Fibroblast of lung (primary cell): Measurements from ENCODE around the gene CMSS1.

Source experiments
- CTCF ChIP-seq, 2 donors: IDR thresholded peaks in 1 of 2; conservative IDR thresholded peaks in 1 of 2; 1 replicate in 1 of 2; 2 replicates in 1 of 2; pipeline ENCODE4 v1.5.1; 2011 to 2012; ENCODE audit warnings: low read length in 2 of 2, control low read depth in 1 of 2, inconsistent platforms in 1 of 2, low read depth in 1 of 2, mild to moderate bottlenecking in 1 of 2
- EZH2 ChIP-seq: IDR thresholded peaks from 2 replicates; pipeline ENCODE4 v1.5.1; 2012; ENCODE audit warnings: low read length, control low read depth, mild to moderate bottlenecking; ENCODE audit errors: missing control alignments

- TF ChIP-seq CTCF (conservative IDR thresholded peaks at IDR 0.05 in 1 of 2, IDR thresholded peaks at IDR 0.05 in 1 of 2; ENCODE audit: low read depth in 1 of 2, low read length in 2 of 2) (no peak), EZH2 (no peak)
Measured at GRCh38 chr3:100110162-100110561, 292.5 kb downstream of the CMSS1 start.
